Heart left ventricle (tissue), 13 donors: ENCODE results near the gene CEP85.

Experiments
- CTCF ChIP-seq, 12 donors: fragments of 200-600 bp; sonication (generic) in 4 of 12; IDR thresholded peaks; one replicate each; pipeline versions ENCODE4 v1.5.0 to v1.8.0; 2018 to 2022; ENCODE audit warnings: antibody characterized with exemption in 12 of 12, mild to moderate bottlenecking in 5 of 12
- POLR2A ChIP-seq, 2 donors: fragments of 450-650 bp; IDR thresholded peaks; one replicate each; pipeline ENCODE4 v1.6.1; 2017; ENCODE audit warnings: antibody characterized with exemption in 2 of 2, mild to moderate bottlenecking in 2 of 2, moderate library complexity in 2 of 2
- donor health status: ischemic (EF 13 %, LVEDD 7.1; RV severe dilation, severe dysfunction).
- donor health status: DM: no; HTN: yes; CAD: no.
- donor health status: DM: no; HTN: no; CAD: no.
- donor health status: ischemic (EF 25% LVEDD 6.9; RV normal size, moderate dysfunction).
- donor health status: ischemic (EF 25% LVEDD 5.7; RV mildly dilated, moderate dysfunction).
- donor health status: ischemic (EF 35%, LVEDD 5.7; RV mildly dilated, moderate dysfunction).
- donor health status: nonischemic (EF 11% LVEDD 7.7; RV severe dilation, severe dysfunction).
- donor health status: DM: yes; HTN: yes; CAD: no.
- donor health status: PGD.
- donor health status: ischemic (EF 29% LVEDD 5.4; RV normal size, mild dysfunction).
- donor health status: nonischemic (EF 23%, LVEDD 6.1; RV moderate dilation, normal function).

GRCh38 chr1:26239936-26240335, 5.9 kb downstream of the CEP85 start:
- TF ChIP-seq POLR2A (IDR thresholded peaks at IDR 0.05) (no peak), CTCF (IDR thresholded peaks at IDR 0.05) (no peak)
